ENCODE measurements around the gene GBA2. TPM values are rescaled to one million over a fixed set of nuclear protein-coding genes. Genes with fewer than 3 reads are reported as not detected.

Gene GBA2
- total RNA-seq, 1 donor from 2014 or later, result 84.7 TPM

GRCh38 chr9:35743880-35744518, 5.0 kb downstream of the GBA2 start:
- Mint-ChIP-seq H3K4me3 (no peak overlapping the region), H3K27me3 (ENCODE audit: low read depth) (no peaks in the 10 kb centered on the region), H3K9me3 (no peaks in the 10 kb centered on the region), H3K27ac (no peak overlapping the region), H3K4me1 (peaks cover 27% of the 10 kb centered on the region), H3K36me3 (peaks cover 7% of the 10 kb centered on the region)
- TF ChIP-seq CTCF (IDR thresholded peaks at IDR 0.05; ENCODE audit: unreplicated experiment), result no peak
- no peak for DNase-seq (ENCODE audit: low spot score in 2 of 2, unreplicated experiment in 2 of 2)

GRCh38 chr9:35743452-35743851, 5.6 kb downstream of the GBA2 start:
- H3K36me3 Mint-ChIP-seq, result peaks cover 11% of the 10 kb centered on the region

GRCh38 chr9:35741740-35742139, 7.3 kb downstream of the GBA2 start:
- Mint-ChIP-seq H3K27ac (no peak overlapping the region), H3K4me1 (peaks cover 11% of the 10 kb centered on the region), H3K9me3 (no peaks in the 10 kb centered on the region), H3K27me3 (ENCODE audit: low read depth) (no peaks in the 10 kb centered on the region), H3K36me3 (peaks cover 14% of the 10 kb centered on the region), H3K4me3 (no peak overlapping the region)
- DNase-seq (ENCODE audit: low spot score in 2 of 2, unreplicated experiment in 2 of 2), result no peak
- no peak for TF ChIP-seq CTCF (IDR thresholded peaks at IDR 0.05; ENCODE audit: unreplicated experiment)

More at GRCh38 chr9:35743452-35743851, 5.6 kb downstream of the GBA2 start:
- Mint-ChIP-seq H3K27me3 (ENCODE audit: low read depth) (no peaks in the 10 kb centered on the region), H3K27ac (no peak overlapping the region), H3K4me3 (no peak overlapping the region), H3K9me3 (no peaks in the 10 kb centered on the region), H3K4me1 (peaks cover 27% of the 10 kb centered on the region)
- TF ChIP-seq CTCF (IDR thresholded peaks at IDR 0.05; ENCODE audit: unreplicated experiment), result no peak
- no peak for DNase-seq (ENCODE audit: low spot score in 2 of 2, unreplicated experiment in 2 of 2)

GRCh38 chr9:35740243-35740642, 8.8 kb downstream of the GBA2 start:
- Mint-ChIP-seq H3K27me3 (ENCODE audit: low read depth) (no peaks in the 10 kb centered on the region), H3K4me3 (no peak overlapping the region), H3K9me3 (no peaks in the 10 kb centered on the region), H3K36me3 (peaks cover 14% of the 10 kb centered on the region), H3K27ac (no peak overlapping the region), H3K4me1 (no peaks in the 10 kb centered on the region)
- no peak for TF ChIP-seq CTCF (IDR thresholded peaks at IDR 0.05; ENCODE audit: unreplicated experiment)
- DNase-seq (ENCODE audit: low spot score in 2 of 2, unreplicated experiment in 2 of 2), result no peak

GRCh38 chr9:35738924-35739323, 10.1 kb downstream of the GBA2 start:
- no peaks in the 10 kb centered on the region for H3K4me1 Mint-ChIP-seq
- no peak overlapping the region for H3K4me3 Mint-ChIP-seq
- TF ChIP-seq CTCF (IDR thresholded peaks at IDR 0.05; ENCODE audit: unreplicated experiment), result no peak
- no peaks in the 10 kb centered on the region for H3K27me3 Mint-ChIP-seq (ENCODE audit: low read depth)
- no peak for DNase-seq (ENCODE audit: low spot score in 2 of 2, unreplicated experiment in 2 of 2)
- H3K27ac Mint-ChIP-seq, result no peak overlapping the region
- peaks cover 17% of the 10 kb centered on the region for H3K36me3 Mint-ChIP-seq
- no peaks in the 10 kb centered on the region for H3K9me3 Mint-ChIP-seq

Measured in mesothelial cell of epicardium (in vitro differentiated cells).